HepG2 (cell line): ENCODE results near the gene ZMYND8. TPM values are rescaled to one million over a fixed set of nuclear protein-coding genes. Genes with fewer than 3 reads are reported as not detected.

ENCODE experiments used
- HMG20B ChIP-seq: conservative IDR thresholded peaks from 2 replicates; pipeline ENCODE4 v1.6.1; 2016; ENCODE audit warnings: missing genetic modification reagents, missing compliant biosample characterization
- NFAT5 ChIP-seq: sonication (generic); formaldehyde crosslinking; IDR thresholded peaks from 2 replicates; pipeline ENCODE4 v1.4.0; 2020; ENCODE audit warnings: missing genetic modification reagents
- RCOR2 ChIP-seq: IDR thresholded peaks from 2 replicates; pipeline ENCODE4 v1.6.1; 2016; ENCODE audit warnings: missing biosample characterization, missing genetic modification reagents
- RFX3 ChIP-seq: IDR thresholded peaks from 2 replicates; pipeline ENCODE4 v1.6.1; 2016; ENCODE audit warnings: missing biosample characterization, missing genetic modification reagents
- TEAD3 ChIP-seq: optimal IDR thresholded peaks from 2 replicates; pipeline ENCODE3; 2016; ENCODE audit warnings: borderline replicate concordance
- ZNF20 ChIP-seq: sonication (generic); formaldehyde crosslinking; IDR thresholded peaks from 2 replicates; pipeline ENCODE4 v1.4.0; 2020; ENCODE audit warnings: mild to moderate bottlenecking, moderate library complexity, missing genetic modification reagents
- ZNF430 ChIP-seq: sonication (generic); formaldehyde crosslinking; IDR thresholded peaks from 2 replicates; pipeline ENCODE4 v1.9.0; 2021; ENCODE audit warnings: mild to moderate bottlenecking, missing genetic modification reagents
- ZNF546 ChIP-seq: sonication (generic); formaldehyde crosslinking; conservative IDR thresholded peaks from 2 replicates; pipeline ENCODE4 v1.8.1; 2023; ENCODE audit warnings: mild to moderate bottlenecking, missing genetic modification reagents
- polyA plus RNA-seq, 8 experiments: library from polyadenylated mRNA; depleted of rRNA in 3 of 8; stranded (reverse) in 7 of 8; unstranded in 1 of 8; fragments of >200 nt; fragmentation: Illumina TruSeq in 4 of 8; extraction: Trizol in 4 of 8; gene quantifications; 2 replicates each; pipeline versions ENCODE4 v1.2.1 to v1.2.3, GENCODE V29; 2011 to 2016; ENCODE audit warnings: low read depth in 4 of 8, missing spikeins in 1 of 8, mixed read lengths in 1 of 8; ENCODE audit not compliant: insufficient read depth in 1 of 8
- total RNA-seq, 5 experiments: library from RNA; depleted of rRNA; stranded (reverse); fragments of >200 nt; fragmentation: Illumina TruSeq; extraction: Trizol; gene quantifications; 2 replicates each; pipeline ENCODE4 v1.2.3, GENCODE V29; 2016; ENCODE audit warnings: low read depth in 1 of 5
- TF ChIP-seq, protein P1 (sequence below): sonication (generic); formaldehyde crosslinking; IDR thresholded peaks from 2 replicates; pipeline ENCODE4 v1.4.0; 2020; ENCODE audit warnings: mild to moderate bottlenecking, missing genetic modification reagents
- TF ChIP-seq, protein P2 (sequence below), 2 experiments: sonication (generic) in 1 of 2; formaldehyde crosslinking in 1 of 2; IDR thresholded peaks; 2 replicates each; pipeline versions ENCODE4 v1.4.0 to v1.6.1; 2016 to 2020; ENCODE audit warnings: borderline replicate concordance in 1 of 2, low read depth in 1 of 2, mild to moderate bottlenecking in 1 of 2, missing genetic modification reagents in 1 of 2

The ZMYND8 gene
- total and polyA plus RNA-seq, 2 of the 13 experiments (the other 11 are each of a cell fraction or from before 2014, with no cell fraction given): 53.9 to 84.7 TPM

DNA sequence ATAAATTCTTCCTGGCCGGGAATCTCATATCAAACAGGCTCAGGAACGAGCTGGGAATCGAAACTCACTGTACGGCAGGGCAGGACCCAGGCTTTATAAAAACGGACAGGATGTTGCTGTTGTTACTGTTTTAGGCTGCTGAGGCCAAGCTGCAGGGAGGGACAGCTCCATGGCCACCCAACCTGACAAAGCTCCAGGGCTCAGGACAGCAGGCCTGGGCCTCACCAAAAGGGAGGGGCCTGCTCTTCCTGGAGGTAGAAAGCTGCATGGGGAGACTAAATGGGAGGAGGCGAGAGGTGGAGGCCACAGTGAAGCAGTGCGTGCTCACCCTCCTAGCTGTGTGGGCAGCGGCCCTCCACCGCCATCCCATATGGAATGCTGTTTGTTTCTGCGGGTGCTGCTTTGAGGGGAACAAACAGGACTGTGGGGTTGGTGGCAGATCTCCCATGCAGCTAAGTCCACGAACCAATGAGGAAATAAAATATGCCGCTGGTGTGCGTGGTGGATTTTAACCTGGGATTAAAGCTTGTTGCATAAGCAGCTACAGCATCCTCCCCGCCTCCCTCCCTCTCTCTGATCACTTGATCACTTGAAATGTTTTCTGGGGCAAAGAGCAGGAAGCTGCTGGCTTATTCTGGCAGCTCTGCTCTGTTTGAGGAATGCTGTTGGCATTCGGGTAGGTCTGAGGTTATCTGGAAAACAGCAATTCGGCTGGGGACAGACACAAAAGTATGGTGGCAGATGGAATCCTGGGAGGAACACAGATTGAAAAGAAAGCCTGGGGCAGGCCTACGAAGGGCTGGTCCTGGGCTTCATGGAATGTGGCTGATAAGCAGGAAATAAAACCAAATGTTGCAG is 2.4 kb upstream of the ZMYND8 start (continued):
- TF ChIP-seq, protein P1, sequence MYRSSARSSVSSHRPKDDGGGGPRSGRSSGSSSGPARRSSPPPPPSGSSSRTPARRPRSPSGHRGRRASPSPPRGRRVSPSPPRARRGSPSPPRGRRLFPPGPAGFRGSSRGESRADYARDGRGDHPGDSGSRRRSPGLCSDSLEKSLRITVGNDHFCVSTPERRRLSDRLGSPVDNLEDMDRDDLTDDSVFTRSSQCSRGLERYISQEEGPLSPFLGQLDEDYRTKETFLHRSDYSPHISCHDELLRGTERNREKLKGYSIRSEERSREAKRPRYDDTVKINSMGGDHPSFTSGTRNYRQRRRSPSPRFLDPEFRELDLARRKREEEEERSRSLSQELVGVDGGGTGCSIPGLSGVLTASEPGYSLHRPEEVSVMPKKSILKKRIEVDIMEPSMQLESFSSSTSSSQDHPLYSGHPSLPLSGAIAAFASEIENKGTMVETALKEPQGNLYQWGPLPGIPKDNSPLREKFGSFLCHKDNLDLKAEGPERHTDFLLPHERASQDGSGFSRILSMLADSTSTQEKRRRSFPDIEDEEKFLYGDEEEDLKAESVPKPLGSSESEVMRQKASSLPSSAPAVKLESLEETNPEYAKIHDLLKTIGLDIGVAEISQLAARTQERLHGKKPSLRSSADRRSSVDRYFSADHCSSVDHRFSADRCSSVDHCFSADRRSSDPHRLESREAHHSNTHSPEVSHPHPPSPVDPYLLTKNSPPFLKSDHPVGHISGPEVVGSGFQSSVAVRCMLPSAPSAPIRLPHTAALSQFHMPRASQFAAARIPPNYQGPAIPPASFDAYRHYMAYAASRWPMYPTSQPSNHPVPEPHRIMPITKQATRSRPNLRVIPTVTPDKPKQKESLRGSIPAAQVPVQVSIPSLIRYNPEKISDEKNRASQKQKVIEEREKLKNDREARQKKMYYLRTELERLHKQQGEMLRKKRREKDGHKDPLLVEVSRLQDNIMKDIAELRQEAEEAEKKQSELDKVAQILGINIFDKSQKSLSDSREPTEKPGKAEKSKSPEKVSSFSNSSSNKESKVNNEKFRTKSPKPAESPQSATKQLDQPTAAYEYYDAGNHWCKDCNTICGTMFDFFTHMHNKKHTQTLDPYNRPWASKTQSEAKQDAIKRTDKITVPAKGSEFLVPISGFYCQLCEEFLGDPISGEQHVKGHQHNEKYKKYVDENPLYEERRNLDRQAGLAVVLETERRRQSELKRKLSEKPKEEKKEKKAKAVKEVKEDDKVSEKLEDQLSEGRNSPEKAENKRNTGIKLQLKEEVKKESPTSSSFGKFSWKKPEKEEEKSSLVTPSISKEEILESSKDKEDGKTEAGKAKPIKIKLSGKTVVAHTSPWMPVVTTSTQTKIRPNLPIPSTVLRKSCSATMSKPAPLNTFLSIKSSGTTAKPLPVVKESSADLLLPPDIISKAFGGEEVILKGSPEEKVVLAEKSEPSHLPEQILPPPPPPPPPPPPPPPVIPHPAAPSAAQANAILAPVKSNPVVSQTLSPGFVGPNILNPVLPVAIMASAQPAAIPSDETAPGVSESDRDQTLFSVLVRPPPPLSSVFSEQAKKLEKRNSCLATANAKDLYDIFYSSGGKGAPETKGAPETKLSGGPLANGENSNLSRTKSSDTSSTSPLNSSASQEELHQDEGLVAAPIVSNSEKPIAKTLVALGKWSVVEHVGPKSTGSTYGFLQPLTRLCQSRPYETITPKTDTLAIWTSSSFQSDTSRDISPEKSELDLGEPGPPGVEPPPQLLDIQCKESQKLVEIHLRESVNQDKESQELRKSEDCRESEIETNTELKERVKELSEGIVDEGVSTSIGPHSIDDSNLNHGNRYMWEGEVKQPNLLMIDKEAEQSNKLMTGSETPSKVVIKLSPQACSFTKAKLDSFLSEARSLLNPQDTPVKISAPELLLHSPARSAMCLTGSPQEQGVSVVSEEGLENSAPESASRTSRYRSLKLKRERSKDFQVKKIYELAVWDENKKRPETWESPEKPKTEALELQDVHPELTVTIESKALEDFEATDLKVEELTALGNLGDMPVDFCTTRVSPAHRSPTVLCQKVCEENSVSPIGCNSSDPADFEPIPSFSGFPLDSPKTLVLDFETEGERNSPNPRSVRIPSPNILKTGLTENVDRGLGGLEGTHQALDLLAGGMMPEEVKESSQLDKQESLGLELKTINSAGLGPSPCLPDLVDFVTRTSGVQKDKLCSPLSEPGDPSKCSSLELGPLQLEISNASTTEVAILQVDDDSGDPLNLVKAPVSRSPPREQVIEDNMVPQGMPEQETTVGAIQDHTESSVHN (CRISPR knock-in tag): peak; percentile 98
- TF ChIP-seq, protein P2, sequence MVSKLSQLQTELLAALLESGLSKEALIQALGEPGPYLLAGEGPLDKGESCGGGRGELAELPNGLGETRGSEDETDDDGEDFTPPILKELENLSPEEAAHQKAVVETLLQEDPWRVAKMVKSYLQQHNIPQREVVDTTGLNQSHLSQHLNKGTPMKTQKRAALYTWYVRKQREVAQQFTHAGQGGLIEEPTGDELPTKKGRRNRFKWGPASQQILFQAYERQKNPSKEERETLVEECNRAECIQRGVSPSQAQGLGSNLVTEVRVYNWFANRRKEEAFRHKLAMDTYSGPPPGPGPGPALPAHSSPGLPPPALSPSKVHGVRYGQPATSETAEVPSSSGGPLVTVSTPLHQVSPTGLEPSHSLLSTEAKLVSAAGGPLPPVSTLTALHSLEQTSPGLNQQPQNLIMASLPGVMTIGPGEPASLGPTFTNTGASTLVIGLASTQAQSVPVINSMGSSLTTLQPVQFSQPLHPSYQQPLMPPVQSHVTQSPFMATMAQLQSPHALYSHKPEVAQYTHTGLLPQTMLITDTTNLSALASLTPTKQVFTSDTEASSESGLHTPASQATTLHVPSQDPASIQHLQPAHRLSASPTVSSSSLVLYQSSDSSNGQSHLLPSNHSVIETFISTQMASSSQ (IDR thresholded peaks at IDR 0.05; ENCODE audit: low read depth): peak; percentile 84
- TF ChIP-seq, protein P2 (CRISPR knock-in tag; IDR thresholded peaks at IDR 0.05; ENCODE audit: borderline replicate concordance): peak; percentile 95
- TF ChIP-seq TEAD3 (CRISPR knock-in tag) (peak; percentile 97), RCOR2 (CRISPR knock-in tag) (peak; percentile 87), ZNF20 (CRISPR knock-in tag) (no peak), RFX3 (CRISPR knock-in tag) (no peak), HMG20B (CRISPR knock-in tag) (peak; percentile 97), ZNF546 (no peak), NFAT5 (CRISPR knock-in tag) (0 out of 2 replicates have a peak, but pooled peaks have one; percentile 59), ZNF430 (CRISPR knock-in tag) (peak; percentile 99)
